Ishikawa (cell line): Measurements from ENCODE around the gene CACNB2.

ENCODE experiments used
- CEBPB ChIP-seq: IDR thresholded peaks from 2 replicates; pipeline ENCODE4 v1.6.1; 2012
- CREB1 ChIP-seq: IDR thresholded peaks from 2 replicates; pipeline ENCODE4 v1.6.1; 2012; ENCODE audit warnings: low read depth
- EP300 ChIP-seq: IDR thresholded peaks from 2 replicates; pipeline ENCODE4 v1.6.1; 2012; ENCODE audit warnings: borderline replicate concordance
- RAD21 ChIP-seq: IDR thresholded peaks from 2 replicates; pipeline ENCODE4 v1.6.1; 2012; ENCODE audit warnings: low read depth
- TEAD4 ChIP-seq: IDR thresholded peaks from 2 replicates; pipeline ENCODE4 v1.6.1; 2012
- YY1 ChIP-seq: IDR thresholded peaks from 2 replicates; pipeline ENCODE4 v1.6.1; 2012; ENCODE audit warnings: low read depth
- TF ChIP-seq, protein P1 (sequence below): IDR thresholded peaks from 2 replicates; pipeline ENCODE4 v1.6.1; 2012; ENCODE audit warnings: low read depth, mild to moderate bottlenecking
- TF ChIP-seq, protein P2 (sequence below): IDR thresholded peaks from 2 replicates; pipeline ENCODE4 v1.6.1; 2012

DNA sequence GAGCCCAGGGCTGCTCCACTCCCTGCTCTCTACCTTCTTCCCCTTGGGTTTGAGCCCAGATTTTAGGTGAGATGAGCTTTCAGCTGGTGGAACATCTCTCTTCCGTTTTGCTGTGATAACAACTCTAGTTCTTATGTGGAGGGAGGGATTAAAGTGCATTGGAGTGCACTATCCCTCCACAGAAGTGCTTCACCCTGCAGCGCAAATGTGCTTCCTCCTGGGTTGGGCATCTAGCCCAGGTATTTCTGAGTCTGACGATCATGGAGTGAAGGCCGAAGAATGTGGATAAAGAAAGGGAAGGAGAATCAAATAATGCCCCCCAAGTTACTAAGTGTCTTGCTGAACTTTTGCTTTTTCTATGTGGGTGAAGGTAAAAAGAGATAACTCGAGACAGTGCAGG is 157.4 kb downstream of the CACNB2 start:
- TF ChIP-seq CEBPB (no peak), TEAD4 (no peak), RAD21 (no peak), YY1 (no peak), CREB1 (no peak), EP300 (no peak)
- TF ChIP-seq, protein P1, sequence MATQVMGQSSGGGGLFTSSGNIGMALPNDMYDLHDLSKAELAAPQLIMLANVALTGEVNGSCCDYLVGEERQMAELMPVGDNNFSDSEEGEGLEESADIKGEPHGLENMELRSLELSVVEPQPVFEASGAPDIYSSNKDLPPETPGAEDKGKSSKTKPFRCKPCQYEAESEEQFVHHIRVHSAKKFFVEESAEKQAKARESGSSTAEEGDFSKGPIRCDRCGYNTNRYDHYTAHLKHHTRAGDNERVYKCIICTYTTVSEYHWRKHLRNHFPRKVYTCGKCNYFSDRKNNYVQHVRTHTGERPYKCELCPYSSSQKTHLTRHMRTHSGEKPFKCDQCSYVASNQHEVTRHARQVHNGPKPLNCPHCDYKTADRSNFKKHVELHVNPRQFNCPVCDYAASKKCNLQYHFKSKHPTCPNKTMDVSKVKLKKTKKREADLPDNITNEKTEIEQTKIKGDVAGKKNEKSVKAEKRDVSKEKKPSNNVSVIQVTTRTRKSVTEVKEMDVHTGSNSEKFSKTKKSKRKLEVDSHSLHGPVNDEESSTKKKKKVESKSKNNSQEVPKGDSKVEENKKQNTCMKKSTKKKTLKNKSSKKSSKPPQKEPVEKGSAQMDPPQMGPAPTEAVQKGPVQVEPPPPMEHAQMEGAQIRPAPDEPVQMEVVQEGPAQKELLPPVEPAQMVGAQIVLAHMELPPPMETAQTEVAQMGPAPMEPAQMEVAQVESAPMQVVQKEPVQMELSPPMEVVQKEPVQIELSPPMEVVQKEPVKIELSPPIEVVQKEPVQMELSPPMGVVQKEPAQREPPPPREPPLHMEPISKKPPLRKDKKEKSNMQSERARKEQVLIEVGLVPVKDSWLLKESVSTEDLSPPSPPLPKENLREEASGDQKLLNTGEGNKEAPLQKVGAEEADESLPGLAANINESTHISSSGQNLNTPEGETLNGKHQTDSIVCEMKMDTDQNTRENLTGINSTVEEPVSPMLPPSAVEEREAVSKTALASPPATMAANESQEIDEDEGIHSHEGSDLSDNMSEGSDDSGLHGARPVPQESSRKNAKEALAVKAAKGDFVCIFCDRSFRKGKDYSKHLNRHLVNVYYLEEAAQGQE, result no peak
- TF ChIP-seq, protein P2, sequence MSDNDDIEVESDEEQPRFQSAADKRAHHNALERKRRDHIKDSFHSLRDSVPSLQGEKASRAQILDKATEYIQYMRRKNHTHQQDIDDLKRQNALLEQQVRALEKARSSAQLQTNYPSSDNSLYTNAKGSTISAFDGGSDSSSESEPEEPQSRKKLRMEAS, result no peak
